ENCODE data around the gene OSBPL1A.

Gene OSBPL1A

DNA sequence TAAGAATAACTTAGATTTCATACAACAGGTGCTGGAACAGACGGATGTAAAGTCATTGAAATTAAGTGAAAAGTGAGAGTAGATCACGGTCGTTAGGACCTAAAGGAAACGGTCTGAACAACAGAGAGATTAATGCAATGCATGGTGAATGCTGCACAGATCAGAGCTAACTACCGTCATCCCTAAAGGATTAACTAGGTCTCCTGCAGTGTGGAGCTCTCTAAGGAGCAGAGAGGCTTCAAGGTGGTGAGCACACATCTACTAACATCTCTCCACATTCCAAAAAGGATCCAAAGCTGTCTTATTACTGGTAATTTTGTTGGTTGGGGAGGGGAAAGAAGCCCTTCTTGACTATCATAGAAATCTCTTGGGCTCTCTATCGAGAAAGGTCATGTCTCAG is 183.5 kb downstream of the OSBPL1A start:
- no peak for DNase-seq

DNA sequence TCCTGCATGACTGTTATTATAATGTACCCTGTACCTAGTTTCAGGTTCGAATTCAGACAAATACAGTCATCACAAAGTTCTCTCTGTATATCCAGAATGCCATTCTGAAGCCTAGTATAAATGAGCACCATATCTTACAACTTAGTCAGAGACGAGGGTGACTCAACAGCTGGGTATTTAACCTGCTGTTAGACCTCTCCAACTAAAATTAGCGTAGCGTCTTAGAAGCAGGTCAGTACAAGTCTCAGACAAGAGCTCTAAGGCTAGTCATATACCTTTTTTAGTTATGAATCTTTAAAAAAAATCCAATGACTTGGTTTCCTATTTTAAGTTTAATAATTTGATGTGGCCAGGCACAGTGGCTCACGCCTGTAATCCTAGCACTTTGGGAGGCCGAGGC is 184.7 kb downstream of the OSBPL1A start:
- DNase-seq = no peak

DNA sequence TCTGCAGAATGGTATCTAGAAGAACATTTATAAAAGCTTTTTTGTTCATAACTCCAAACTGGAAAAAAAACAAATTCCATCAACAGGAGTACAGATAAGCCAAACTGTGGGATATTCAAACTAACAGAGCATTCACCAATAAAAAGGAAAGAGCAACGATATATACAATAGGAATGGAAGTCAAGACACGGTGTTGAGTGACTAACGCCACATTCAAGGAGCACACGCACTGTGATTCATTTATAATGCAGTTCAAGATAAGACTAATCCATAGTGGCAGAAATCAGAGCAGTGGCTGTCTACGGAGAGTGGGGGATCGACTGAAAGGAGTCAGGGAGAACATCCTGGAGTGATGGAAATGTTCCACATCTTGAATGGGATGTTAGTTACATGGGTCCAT is 188.1 kb downstream of the OSBPL1A start:
- DNase-seq = no peak

DNA sequence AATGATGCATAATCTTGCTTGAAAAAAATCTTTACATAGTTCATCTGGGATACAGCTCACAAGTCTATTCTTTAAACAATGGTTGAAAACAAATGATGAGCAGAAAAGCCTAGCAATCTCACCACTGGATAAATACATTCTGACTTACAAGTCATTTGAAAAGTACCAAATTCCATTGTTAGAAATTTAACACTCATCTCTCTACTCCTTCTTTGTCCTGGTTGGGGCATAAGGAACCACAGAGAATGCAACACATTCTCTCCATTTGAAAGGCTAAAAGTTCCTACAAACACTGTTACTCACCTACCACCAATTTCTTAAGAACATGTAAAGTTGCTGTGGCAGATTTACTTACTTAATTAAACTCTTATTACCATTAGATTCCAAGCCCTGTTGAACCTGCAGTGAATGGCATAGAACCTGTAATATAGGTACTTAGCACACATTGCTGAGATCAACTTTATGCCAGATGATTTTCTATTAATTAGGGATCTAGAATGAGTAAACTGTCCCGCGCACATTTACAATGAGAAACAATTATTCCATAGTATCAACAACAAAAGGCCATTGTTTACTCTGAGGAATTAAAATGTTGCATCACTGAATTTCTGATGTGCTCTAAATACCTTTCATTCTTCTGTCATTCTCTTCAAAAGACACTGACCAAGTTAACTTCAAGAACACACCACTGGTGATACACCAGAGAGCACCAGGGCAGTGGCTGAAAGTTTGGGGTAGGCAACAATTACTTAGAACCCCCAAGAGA is 189.2 kb downstream of the OSBPL1A start:
- no peak for DNase-seq

GRCh38 chr18:24204904-24205303 is 192.7 kb downstream of the OSBPL1A start:
- no peak for DNase-seq

- no peak for DNase-seq
These were observed 195.6 kb downstream of the OSBPL1A start for GRCh38 chr18:24201699-24202687.

- no peak for DNase-seq
These were observed 196.9 kb downstream of the OSBPL1A start for GRCh38 chr18:24200494-24201290.

- DNase-seq = no peak
These were observed 198.2 kb downstream of the OSBPL1A start for GRCh38 chr18:24199372-24199962.

DNA sequence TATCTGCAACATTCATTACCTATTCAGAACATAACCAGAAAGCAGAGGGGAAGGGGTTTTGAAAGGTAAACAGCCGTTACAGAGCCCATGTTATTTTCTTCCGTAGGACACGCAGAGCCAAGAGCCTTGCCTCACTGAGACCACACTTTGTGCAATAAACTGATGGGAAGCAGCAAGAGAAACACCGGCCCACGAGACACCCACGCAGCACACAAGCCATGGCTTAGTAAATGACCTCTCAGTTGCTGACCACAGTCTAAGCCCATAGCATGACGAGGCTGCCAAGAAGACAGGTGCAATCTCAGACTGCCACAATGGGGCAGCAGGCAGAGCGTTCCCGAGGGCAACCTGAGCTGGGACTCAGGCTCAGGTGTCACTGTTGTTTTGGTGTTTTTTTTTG is 199.2 kb downstream of the OSBPL1A start:
- peak; percentile 73 for DNase-seq

DNA sequence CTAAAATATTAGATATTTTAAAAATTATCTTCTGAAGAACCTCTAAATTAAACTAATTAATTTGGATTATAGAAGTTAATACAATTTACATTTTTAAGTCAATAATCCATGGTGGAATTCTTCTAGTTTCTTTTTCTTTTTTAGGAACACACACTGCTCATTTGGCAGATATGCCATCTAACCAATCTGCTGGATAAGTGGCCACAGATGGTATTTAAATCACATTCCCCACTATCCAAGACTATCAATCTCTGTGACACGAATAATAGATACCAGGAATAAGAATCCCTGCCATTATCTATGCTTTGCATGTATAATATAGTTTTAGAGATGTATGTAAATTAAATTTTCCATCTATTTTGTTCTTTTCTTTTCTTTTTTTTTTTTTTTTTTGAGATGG is 200.2 kb downstream of the OSBPL1A start:
- peak; percentile 19 for DNase-seq

- no peak for DNase-seq
These were observed 200.9 kb downstream of the OSBPL1A start for GRCh38 chr18:24196764-24197163.

DNA sequence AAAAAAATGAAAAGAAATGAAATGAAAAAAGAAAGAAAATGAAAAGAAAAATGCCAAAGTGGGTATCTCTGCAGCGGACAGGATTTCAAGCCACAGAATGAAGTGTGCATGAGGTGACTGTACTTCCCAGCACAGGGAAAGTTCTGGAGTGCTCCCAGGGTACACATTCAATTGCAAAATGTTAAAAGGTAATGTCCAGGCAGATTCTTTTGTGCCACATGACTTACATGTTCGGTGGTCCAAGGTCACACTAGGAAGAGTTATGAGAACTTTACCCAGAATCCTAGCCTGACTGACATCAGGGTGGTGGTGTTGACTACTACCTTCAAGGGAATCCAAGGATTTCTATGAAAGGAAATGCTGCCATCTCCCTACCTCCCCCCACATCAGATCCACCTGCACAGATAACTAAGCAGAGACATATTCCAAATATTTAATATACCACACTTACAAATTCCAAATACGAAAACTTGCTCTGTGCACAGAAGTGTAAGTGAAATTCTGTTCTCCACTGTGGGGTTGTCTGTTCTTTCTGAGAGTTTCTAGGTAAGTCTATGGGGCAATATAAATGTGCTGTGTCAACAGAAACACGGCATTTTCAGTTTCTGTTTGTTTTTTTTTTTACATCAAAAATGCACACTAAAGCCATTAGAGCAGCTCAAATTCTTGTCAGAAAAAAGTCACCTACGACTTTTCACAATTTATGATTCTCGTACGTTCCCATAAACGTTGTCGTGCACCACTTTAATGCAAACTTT is 202.1 kb downstream of the OSBPL1A start:
- DNase-seq = no peak

- peak; percentile 43 for DNase-seq
These were observed 207.0 kb downstream of the OSBPL1A start for GRCh38 chr18:24190590-24190989.

- no peak for DNase-seq
These were observed 207.8 kb downstream of the OSBPL1A start for GRCh38 chr18:24189664-24190346.

- DNase-seq = no peak
These were observed 208.6 kb downstream of the OSBPL1A start for GRCh38 chr18:24189007-24189528.

GRCh38 chr18:24188120-24188519 is 209.5 kb downstream of the OSBPL1A start:
- DNase-seq = no peak

- no peak for DNase-seq
These were observed 209.9 kb downstream of the OSBPL1A start for GRCh38 chr18:24187689-24188088.

GRCh38 chr18:24187049-24187448 is 210.6 kb downstream of the OSBPL1A start:
- no peak for DNase-seq

- no peak for DNase-seq
These were observed 211.8 kb downstream of the OSBPL1A start for GRCh38 chr18:24185805-24186204.

DNA sequence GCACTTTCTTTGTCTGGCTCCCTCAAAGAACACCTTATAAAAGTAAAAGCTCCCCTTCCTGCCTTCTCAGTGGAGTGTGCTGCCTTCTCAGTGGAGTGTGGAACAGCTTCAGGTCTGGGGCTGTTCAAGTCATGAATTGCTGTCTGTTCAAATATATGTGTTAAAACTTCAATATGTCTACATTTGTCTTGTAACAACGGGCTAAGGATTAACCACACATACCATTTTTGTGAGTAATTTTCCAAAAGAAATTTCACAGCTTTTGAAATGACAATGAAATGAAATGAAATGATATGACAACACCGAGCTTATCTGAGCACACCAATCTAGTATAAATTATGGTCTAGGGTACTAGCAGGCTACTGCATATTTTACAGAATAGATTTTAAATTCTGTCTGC is 215.8 kb downstream of the OSBPL1A start:
- no peak for DNase-seq

DNA sequence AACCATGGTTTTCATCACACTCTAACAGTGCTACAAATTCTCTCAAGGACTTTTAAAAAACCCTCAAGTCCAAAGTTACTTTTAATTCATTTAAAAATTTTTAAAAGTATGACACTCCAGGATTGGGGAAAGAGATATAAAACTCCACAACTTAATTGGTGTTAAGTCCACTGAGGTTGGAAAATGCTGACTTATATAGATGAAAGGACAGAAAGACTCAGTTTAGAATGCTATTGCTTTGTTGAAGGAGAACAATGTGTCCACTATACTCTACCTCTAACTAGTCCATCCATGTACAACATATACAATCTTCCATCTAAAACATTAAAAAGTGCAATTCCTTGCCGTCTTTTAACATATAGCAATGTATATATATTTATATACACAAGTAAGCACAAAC is 217.6 kb downstream of the OSBPL1A start:
- DNase-seq = no peak
